GM12873 (cell line): ENCODE results near the gene IDH2.

Source experiments
- CTCF ChIP-seq: IDR thresholded peaks from 2 replicates; pipeline ENCODE4 v1.5.1; 2012; ENCODE audit warnings: low read depth, mild to moderate bottlenecking, moderate library complexity, low read length, control low read depth; ENCODE audit not compliant: insufficient read depth; ENCODE audit errors: missing control alignments

IDH2 gene

GRCh38 chr15:90084876-90085423 is 17.3 kb downstream of the IDH2 start:
- TF ChIP-seq CTCF = no peak

- no peak for TF ChIP-seq CTCF
These were observed 18.2 kb downstream of the IDH2 start for GRCh38 chr15:90083954-90084607.

GRCh38 chr15:90083419-90083818 is 18.8 kb downstream of the IDH2 start:
- TF ChIP-seq CTCF = no peak

GRCh38 chr15:90082140-90082715 is 20.0 kb downstream of the IDH2 start:
- no peak for TF ChIP-seq CTCF

- TF ChIP-seq CTCF = no peak
These were observed 21.4 kb downstream of the IDH2 start for GRCh38 chr15:90080818-90081393.

GRCh38 chr15:90080458-90080755 is 21.9 kb downstream of the IDH2 start:
- no peak for TF ChIP-seq CTCF

- no peak for TF ChIP-seq CTCF
These were observed 22.4 kb downstream of the IDH2 start for GRCh38 chr15:90079619-90080457.
